H1 (cell line): ENCODE results near the gene TMEM181. TPM values are rescaled to one million over a fixed set of nuclear protein-coding genes. Genes with fewer than 3 reads are reported as not detected.
A peak's percentile ranks its signal among the peaks of the same experiment; 100 is the strongest.

ENCODE experiments used
- CTCF ChIA-PET: fragments of 300-600 bp; sonication (Branson Sonifier 250); formaldehyde crosslinking; loops from one replicate; lab custom pipeline; 2021; ENCODE audit not compliant: partially characterized antibody; lab: Charles Lee
- POLR2A ChIA-PET: fragments of 300-600 bp; sonication (Branson Sonifier 250); formaldehyde crosslinking; loops from one replicate; lab custom pipeline; 2021; ENCODE audit warnings: inconsistent platforms; ENCODE audit not compliant: partially characterized antibody; lab: Charles Lee
- DNase-seq, 2 experiments: peaks; one replicate each; pipeline versions ENCODE4 v3.0.0 to v3.0.0-alpha.2; 2010 to 2022; ENCODE audit warnings: low spot score in 2 of 2, low read depth in 1 of 2, mixed read lengths in 1 of 2
- FAIRE-seq: peaks from 2 replicates; lab custom pipeline; 2011; peaks lifted over from hg19 to GRCh38; lab: Jason Lieb, UNC
- H2AFZ ChIP-seq: 2 replicates; pipeline ENCODE4 v1.8.1; 2012; ENCODE audit warnings: low read length, inconsistent platforms
- H2AK5ac ChIP-seq: 2 replicates; pipeline ENCODE4 v1.6.1; 2013; ENCODE audit warnings: low read depth, low read length
- H2BK120ac ChIP-seq: replicated peaks from 2 replicates; pipeline ENCODE3; 2013; ENCODE audit warnings: low read depth, low read length, inconsistent platforms
- H2BK12ac ChIP-seq: 2 replicates; pipeline ENCODE4 v1.6.1; 2013; ENCODE audit warnings: low read depth, low read length
- H2BK15ac ChIP-seq: 2 replicates; pipeline ENCODE4 v1.6.1; 2013; ENCODE audit warnings: low read length
- H2BK20ac ChIP-seq: 2 replicates; pipeline ENCODE4 v1.6.1; 2013; ENCODE audit warnings: low read length
- H2BK5ac ChIP-seq: 2 replicates; pipeline ENCODE4 v1.6.1; 2013; ENCODE audit warnings: low read depth, low read length
- H3K14ac ChIP-seq: 2 replicates; pipeline ENCODE4 v1.6.1; 2013; ENCODE audit warnings: inconsistent platforms; ENCODE audit not compliant: insufficient read length
- H3K18ac ChIP-seq: 2 replicates; pipeline ENCODE4 v1.6.1; 2013; ENCODE audit warnings: low read length; ENCODE audit errors: extremely low read depth
- H3K23ac ChIP-seq: 2 replicates; pipeline ENCODE4 v1.6.1; 2013; ENCODE audit warnings: inconsistent platforms; ENCODE audit not compliant: insufficient read length
- H3K23me2 ChIP-seq: 2 replicates; pipeline ENCODE4 v1.6.1; 2013; ENCODE audit warnings: low read depth, low read length
- H3K27ac ChIP-seq: 2 replicates; pipeline ENCODE4 v1.6.1; 2011; ENCODE audit warnings: low read depth, low read length, inconsistent platforms
- H3K27me3 ChIP-seq, 4 experiments: replicated peaks in 1 of 4; 1 replicate in 1 of 4; 2 replicates in 3 of 4; pipeline versions ENCODE4 v1.6.1 to v1.8.1; 2011 to 2013; ENCODE audit warnings: low read length in 3 of 4, mild to moderate bottlenecking in 3 of 4, inconsistent platforms in 2 of 4, mixed read lengths in 2 of 4, moderate library complexity in 1 of 4; ENCODE audit not compliant: control insufficient read depth in 3 of 4, insufficient read depth in 3 of 4; ENCODE audit errors: extremely low read depth in 1 of 4
- H3K36me3 ChIP-seq, 4 experiments: 2 replicates each; pipeline versions ENCODE4 v1.6.1 to v1.8.1; 2011 to 2013; ENCODE audit warnings: mild to moderate bottlenecking in 4 of 4, low read length in 3 of 4, moderate library complexity in 2 of 4, control low read depth in 1 of 4, inconsistent platforms in 1 of 4; ENCODE audit not compliant: insufficient read depth in 4 of 4, control insufficient read depth in 2 of 4
- H3K4ac ChIP-seq: replicated peaks from 2 replicates; pipeline ENCODE3; 2013; ENCODE audit warnings: low read length, low read depth, mixed read lengths, inconsistent platforms; ENCODE audit not compliant: insufficient read length
- H3K4me1 ChIP-seq, 4 experiments: replicated peaks in 1 of 4; 1 replicate in 1 of 4; 2 replicates in 3 of 4; pipeline versions ENCODE4 v1.6.1 to v1.8.1; 2011 to 2013; ENCODE audit warnings: low read length in 3 of 4, inconsistent platforms in 2 of 4, mixed read lengths in 1 of 4; ENCODE audit not compliant: insufficient read depth in 4 of 4, control insufficient read depth in 3 of 4
- H3K4me2 ChIP-seq, 2 experiments: 2 replicates each; pipeline versions ENCODE4 v1.6.1 to v1.8.1; 2011 to 2013; ENCODE audit warnings: low read depth in 2 of 2, low read length in 2 of 2, control low read depth in 1 of 2, inconsistent platforms in 1 of 2, mild to moderate bottlenecking in 1 of 2; ENCODE audit not compliant: insufficient read depth in 1 of 2
- H3K4me3 ChIP-seq, 4 experiments: fragments of 200-600, 300-600 bp in 1 of 4; sonication (generic), shearing (Covaris generic), sonication (Bioruptor Twin) in 1 of 4; 2 replicates each; pipeline versions ENCODE4 v1.5.1 to v1.8.1; 2011 to 2016; ENCODE audit warnings: low read length in 4 of 4, low read depth in 3 of 4, control low read depth in 2 of 4, inconsistent platforms in 2 of 4, mild to moderate bottlenecking in 2 of 4, mixed read lengths in 1 of 4, moderate library complexity in 1 of 4; ENCODE audit not compliant: insufficient read depth in 2 of 4; ENCODE audit errors: extremely low read depth in 1 of 4
- H3K56ac ChIP-seq: replicated peaks from 2 replicates; pipeline ENCODE3; 2013; ENCODE audit warnings: low read depth, mild to moderate bottlenecking, mixed read lengths, low read length, inconsistent platforms; ENCODE audit not compliant: insufficient read length
- H3K79me1 ChIP-seq: 2 replicates; pipeline ENCODE4 v1.6.1; 2013; ENCODE audit warnings: low read depth, low read length, control low read depth
- H3K79me2 ChIP-seq, 2 experiments: 2 replicates each; pipeline versions ENCODE4 v1.6.1 to v1.8.1; 2012 to 2013; ENCODE audit warnings: low read length in 2 of 2, mild to moderate bottlenecking in 2 of 2, inconsistent platforms in 1 of 2; ENCODE audit not compliant: insufficient read depth in 2 of 2, control insufficient read depth in 1 of 2
- H3K9ac ChIP-seq, 4 experiments: replicated peaks in 1 of 4; 1 replicate in 1 of 4; 2 replicates in 3 of 4; pipeline versions ENCODE4 v1.6.1 to v1.8.1; 2011 to 2013; ENCODE audit warnings: low read depth in 3 of 4, low read length in 3 of 4, control low read depth in 2 of 4, mild to moderate bottlenecking in 2 of 4, moderate library complexity in 2 of 4, inconsistent platforms in 1 of 4; ENCODE audit errors: extremely low read depth in 1 of 4
- H3K9me3 ChIP-seq, 2 experiments: 2 replicates each; pipeline versions ENCODE4 v1.6.1 to v1.8.1; 2012 to 2013; ENCODE audit warnings: mild to moderate bottlenecking in 2 of 2, moderate library complexity in 2 of 2, control low read depth in 1 of 2, inconsistent platforms in 1 of 2, low read depth in 1 of 2, low read length in 1 of 2, mixed read lengths in 1 of 2; ENCODE audit not compliant: insufficient read depth in 2 of 2
- H4K20me1 ChIP-seq, 2 experiments: replicated peaks in 1 of 2; 2 replicates each; pipeline versions ENCODE3 to v1.8.1; 2011 to 2013; ENCODE audit warnings: inconsistent platforms in 2 of 2, low read length in 2 of 2, mild to moderate bottlenecking in 1 of 2; ENCODE audit not compliant: insufficient read depth in 2 of 2, control insufficient read depth in 1 of 2
- H4K5ac ChIP-seq: 2 replicates; pipeline ENCODE4 v1.6.1; 2013; ENCODE audit warnings: low read length, low read depth, mixed read lengths, inconsistent platforms; ENCODE audit not compliant: insufficient read length
- H4K8ac ChIP-seq: 2 replicates; pipeline ENCODE4 v1.8.0; 2013; ENCODE audit warnings: mild to moderate bottlenecking, moderate library complexity, low read length, inconsistent platforms; ENCODE audit not compliant: insufficient read depth; ENCODE audit errors: extremely low read depth
- H4K91ac ChIP-seq: replicated peaks from 2 replicates; pipeline ENCODE3; 2013; ENCODE audit warnings: low read length, mixed read lengths, inconsistent platforms; ENCODE audit not compliant: insufficient read length
- CTBP2 ChIP-seq: IDR thresholded peaks from 2 replicates; pipeline ENCODE4 v1.7.0; 2011; ENCODE audit warnings: borderline replicate concordance, mild to moderate bottlenecking, moderate library complexity, mixed read lengths, low read length; ENCODE audit not compliant: insufficient read depth, insufficient read length
- HDAC2 ChIP-seq, 2 experiments: fragments of 300-600 bp in 1 of 2; sonication (generic) in 1 of 2; IDR thresholded peaks; 2 replicates each; pipeline ENCODE4 v1.6.1; 2011 to 2012; ENCODE audit warnings: low read depth in 2 of 2, low read length in 2 of 2, mild to moderate bottlenecking in 2 of 2, moderate library complexity in 2 of 2, borderline replicate concordance in 1 of 2, inconsistent platforms in 1 of 2
- RBBP5 ChIP-seq: IDR thresholded peaks from 2 replicates; pipeline ENCODE4 v1.7.1; 2012; ENCODE audit warnings: low read depth, mild to moderate bottlenecking, inconsistent platforms, low read length, moderate library complexity, borderline replicate concordance
- WGBS, 2 experiments: shearing (Covaris generic) in 1 of 2; methylation state at CpG; one replicate each; pipeline versions ENCODE4 v1.1.6 to v1.1.7; 2013 to 2015; ENCODE audit warnings: low lambda C conversion rate in 2 of 2, mixed read lengths in 2 of 2, inconsistent platforms in 1 of 2, low coverage in 1 of 2, missing lambda C conversion rate in 1 of 2; ENCODE audit not compliant: insufficient replicate concordance in 2 of 2, insufficient coverage in 1 of 2, insufficient read length in 1 of 2; ENCODE audit errors: extremely low coverage in 1 of 2, missing lambda C conversion rate in 1 of 2; 5-methylcytosine and 5-hydroxymethylcytosine counted together
- polyA plus RNA-seq, 7 experiments: library from polyadenylated mRNA; depleted of rRNA in 3 of 7; stranded (reverse) in 5 of 7; unstranded in 2 of 7; fragments of >200 nt in 5 of 7; fragments of 200-250 nt in 2 of 7; gene quantifications; 1 replicate in 5 of 7; 2 replicates in 1 of 7; 4 replicates in 1 of 7; pipeline versions ENCODE4 v1.2.1 to v1.2.3, GENCODE V29; 2011 to 2013; ENCODE audit warnings: missing spikeins in 2 of 7, mixed read lengths in 2 of 7
- total RNA-seq: library from RNA; stranded (reverse); fragmentation: NEBNext Ultra II Directional; extraction: Animal tissue kit (Norgen Biotek cat#: 25700); gene quantifications from 2 replicates; pipeline ENCODE4 v1.2.1, GENCODE V29; 2021

TMEM181 gene
- total and polyA plus RNA-seq, 2 of the 8 experiments (the other 6 are each of a cell fraction or from before 2014, with no cell fraction given) = 8.6 to 19.0 TPM

DNA sequence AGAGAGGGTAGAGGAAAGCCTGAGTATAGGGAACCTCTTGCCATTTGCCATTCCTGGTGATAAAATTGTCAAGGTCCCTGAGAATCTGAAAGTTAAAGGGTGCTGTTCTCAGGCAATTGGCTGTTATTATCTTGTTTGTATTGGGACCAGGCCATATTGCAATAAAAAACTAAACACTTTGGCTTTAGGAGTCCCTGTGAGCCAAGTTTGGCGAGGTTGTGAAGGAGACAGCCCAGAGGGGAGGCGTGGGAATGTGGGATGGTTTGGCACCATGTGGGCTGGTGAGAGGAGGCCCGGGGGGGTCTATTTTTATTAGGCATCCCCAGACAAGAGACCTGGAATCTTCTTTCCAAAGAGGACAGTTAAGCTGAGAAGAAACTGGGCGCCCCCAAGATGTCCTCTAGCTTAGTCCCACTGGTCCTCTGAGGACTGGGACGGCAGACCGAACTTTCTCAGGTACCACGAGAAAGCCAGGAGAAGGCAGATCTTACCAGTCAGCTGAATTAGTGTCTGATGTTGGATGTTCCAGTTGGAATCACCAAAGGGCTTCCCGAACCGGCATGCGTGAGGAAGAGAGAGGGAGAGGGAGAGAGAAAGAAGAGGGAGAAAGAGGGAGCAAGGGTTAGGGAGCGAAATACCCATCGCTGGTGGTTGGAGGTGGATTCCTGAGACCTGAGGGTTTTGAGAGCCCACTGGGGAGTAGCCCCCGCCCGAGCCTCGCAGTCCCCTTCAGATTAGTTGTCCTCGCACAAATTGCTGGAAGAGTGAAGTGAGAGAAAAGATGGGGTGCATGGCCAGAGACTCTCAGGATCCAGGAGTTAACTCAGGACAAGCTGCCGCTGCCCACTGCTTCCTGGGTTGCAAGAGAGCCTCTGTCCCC, 60.3 kb downstream of the TMEM181 start:
- Histone ChIP-seq H3K14ac (no peak overlapping the region), H3K4me2 (no peak overlapping the region), H3K27me3 (no peaks in the 10 kb centered on the region), H3K56ac (no peak overlapping the region), H2BK120ac (no peak overlapping the region), H2AK5ac (no peak overlapping the region), H2BK12ac (no peak overlapping the region), H2BK5ac (no peak overlapping the region), H3K36me3 (peaks cover 2 to 25% (median 7%) of the 10 kb centered on the region in 4 experiments; a peak in 5 of 8 replicates), H3K18ac (no peak overlapping the region), H3K23ac (no peak overlapping the region), H2BK15ac (no peak overlapping the region), H3K79me2 (no peaks in the 10 kb centered on the region), H3K4ac (no peak overlapping the region), H3K4me3 (no peak overlapping the region), H2AFZ (no peak overlapping the region), H4K8ac (no peak overlapping the region), H3K79me1 (no peaks in the 10 kb centered on the region; the same call in 1 of the 2 replicates), H4K20me1 (peaks cover 2 to 3% of the 10 kb centered on the region in 2 experiments), H2BK20ac (no peak overlapping the region), H4K5ac (no peak overlapping the region), H3K9me3 (no peaks in the 10 kb centered on the region), H3K4me1 (no peaks in the 10 kb centered on the region; a peak in 1 of 7 replicates), H3K27ac (no peak overlapping the region), H3K23me2 (no peaks in the 10 kb centered on the region), H3K9ac (no peak overlapping the region), H4K91ac (no peak overlapping the region)
- FAIRE-seq (no peak), DNase-seq (peak in 1 of 2 experiments; percentile 35)
- 94% methylated on average over 17 of the region's 17 CpGs; no CpG with 5 or more reads in 1 of the 2 experiments for WGBS, 2 experiments
- TF ChIP-seq CTBP2 (no peak), RBBP5 (no peak), HDAC2 (IDR thresholded peaks at IDR 0.05; ENCODE audit: borderline replicate concordance in 1 of 2, low read depth in 2 of 2, low read length in 2 of 2) (no peak)
- ChIA-PET POLR2A (interaction anchor here (1.9 kb wide), 1 partner anchor 9 kb away, joined by 6 read pairs; no protein-coding TSS in a partner anchor), CTCF (interaction anchor here (0.7 to 1.5 kb wide), 4 partner anchors 9 to 71 kb away, joined by 3 to 6 read pairs (median 4); no protein-coding TSS in a partner anchor)
